ENCODE data around the gene ST8SIA6.
"Not testable (repeated sequence)": the region's sequence is repeated elsewhere in the genome, so short reads cannot be mapped to it uniquely, and the experiment has no call there.

Gene ST8SIA6

DNA sequence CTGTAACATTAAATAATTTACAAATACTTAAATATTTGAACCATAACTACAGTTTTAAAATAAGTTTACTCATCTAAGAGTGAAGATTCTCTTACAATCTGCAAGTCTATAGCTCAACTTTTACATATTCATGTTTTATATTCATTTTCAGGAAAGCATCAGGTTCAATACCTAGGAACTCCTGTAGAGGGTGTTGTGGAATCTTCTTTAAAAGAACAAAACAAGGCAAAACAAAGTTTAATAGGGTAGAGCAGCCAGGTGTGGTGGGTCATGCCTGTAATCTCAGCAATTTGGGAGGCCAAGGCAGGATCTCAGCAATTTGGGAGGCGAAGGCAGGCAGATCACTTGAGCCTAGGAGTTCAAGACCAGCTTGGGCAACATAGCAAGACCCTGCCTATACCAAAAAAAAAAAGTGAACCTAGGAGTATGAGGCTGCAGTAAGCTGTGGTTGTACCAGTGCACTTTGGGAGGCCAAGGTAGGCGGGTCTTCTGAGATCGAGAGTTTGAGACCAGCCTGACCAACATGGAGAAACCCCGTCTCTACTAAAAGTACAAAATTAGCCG is 45.1 kb downstream of the ST8SIA6 start:
- TF ChIP-seq, protein P1, sequence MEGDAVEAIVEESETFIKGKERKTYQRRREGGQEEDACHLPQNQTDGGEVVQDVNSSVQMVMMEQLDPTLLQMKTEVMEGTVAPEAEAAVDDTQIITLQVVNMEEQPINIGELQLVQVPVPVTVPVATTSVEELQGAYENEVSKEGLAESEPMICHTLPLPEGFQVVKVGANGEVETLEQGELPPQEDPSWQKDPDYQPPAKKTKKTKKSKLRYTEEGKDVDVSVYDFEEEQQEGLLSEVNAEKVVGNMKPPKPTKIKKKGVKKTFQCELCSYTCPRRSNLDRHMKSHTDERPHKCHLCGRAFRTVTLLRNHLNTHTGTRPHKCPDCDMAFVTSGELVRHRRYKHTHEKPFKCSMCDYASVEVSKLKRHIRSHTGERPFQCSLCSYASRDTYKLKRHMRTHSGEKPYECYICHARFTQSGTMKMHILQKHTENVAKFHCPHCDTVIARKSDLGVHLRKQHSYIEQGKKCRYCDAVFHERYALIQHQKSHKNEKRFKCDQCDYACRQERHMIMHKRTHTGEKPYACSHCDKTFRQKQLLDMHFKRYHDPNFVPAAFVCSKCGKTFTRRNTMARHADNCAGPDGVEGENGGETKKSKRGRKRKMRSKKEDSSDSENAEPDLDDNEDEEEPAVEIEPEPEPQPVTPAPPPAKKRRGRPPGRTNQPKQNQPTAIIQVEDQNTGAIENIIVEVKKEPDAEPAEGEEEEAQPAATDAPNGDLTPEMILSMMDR (IDR thresholded peaks at IDR 0.05; ENCODE audit: borderline replicate concordance, insufficient read depth, low read depth, low read length), result no peak

DNA sequence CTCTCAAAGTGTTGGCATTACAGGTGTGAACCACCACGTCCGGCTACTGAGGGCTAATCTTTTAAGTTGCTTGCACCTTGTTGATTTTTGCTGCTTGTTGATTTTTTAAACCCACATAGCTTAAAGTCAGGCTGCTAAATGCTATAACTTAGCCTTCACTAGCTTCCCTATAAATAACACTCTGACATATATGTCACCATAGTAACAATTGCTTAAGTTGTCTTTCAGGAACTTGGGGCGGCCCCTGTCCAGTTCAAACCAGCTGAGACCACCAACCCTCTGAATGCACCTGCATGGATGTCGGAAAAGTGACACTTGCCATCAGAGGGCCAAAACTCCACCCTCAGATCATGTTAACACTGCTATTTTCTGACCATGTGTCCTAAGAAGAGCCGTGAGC is 47.3 kb downstream of the ST8SIA6 start:
- TF ChIP-seq, protein P1 (IDR thresholded peaks at IDR 0.05; ENCODE audit: borderline replicate concordance, insufficient read depth, low read depth, low read length), result no peak
- H3K4me3 ChIP-seq (ENCODE audit: low read depth, low read length), result no peak overlapping the region

More for the DNA sequence above, 45.1 kb downstream of the ST8SIA6 start:
- no peak overlapping the region for H3K4me3 ChIP-seq (ENCODE audit: low read depth, low read length)

DNA sequence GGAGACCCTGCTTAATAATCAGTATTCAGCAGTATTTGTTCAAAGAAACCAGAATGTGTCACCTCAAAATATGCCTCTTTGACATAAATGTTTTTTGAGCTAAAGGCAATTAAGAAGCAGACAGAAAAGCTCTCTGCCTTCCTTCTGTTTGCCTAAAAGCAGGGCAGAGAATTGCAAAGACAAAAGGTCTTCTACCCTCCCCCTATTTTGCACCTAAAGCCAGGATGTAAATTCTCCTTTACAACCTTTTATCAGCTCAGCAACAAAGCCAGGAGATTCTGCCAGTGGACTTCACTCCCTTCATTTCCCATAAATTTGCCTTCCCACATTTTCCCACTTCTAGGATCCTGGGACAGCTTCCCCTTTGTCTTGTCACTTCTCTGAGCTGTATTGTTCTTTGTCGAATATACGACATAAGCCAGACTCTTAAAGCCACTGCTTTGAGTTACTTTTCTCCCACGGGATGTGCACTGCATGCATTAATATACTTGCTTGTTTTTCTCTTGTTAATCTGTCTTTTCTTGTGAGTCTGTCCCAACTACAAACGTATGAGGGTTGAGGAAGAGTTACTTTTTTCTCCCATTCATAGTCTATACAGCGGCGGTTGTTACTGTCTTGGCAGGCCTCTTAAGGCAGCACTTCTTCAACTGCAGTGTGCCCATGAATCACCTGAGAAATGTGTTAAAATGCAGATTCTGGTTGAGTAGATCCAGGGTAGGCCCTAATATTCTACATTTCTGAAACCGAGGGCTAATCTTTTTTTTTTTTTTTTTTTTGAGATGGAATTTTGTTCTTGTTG is 48.2 kb downstream of the ST8SIA6 start:
- H3K4me3 ChIP-seq (ENCODE audit: low read depth, low read length), result no peak overlapping the region
- TF ChIP-seq, protein P1 (IDR thresholded peaks at IDR 0.05; ENCODE audit: borderline replicate concordance, insufficient read depth, low read depth, low read length), result no peak

DNA sequence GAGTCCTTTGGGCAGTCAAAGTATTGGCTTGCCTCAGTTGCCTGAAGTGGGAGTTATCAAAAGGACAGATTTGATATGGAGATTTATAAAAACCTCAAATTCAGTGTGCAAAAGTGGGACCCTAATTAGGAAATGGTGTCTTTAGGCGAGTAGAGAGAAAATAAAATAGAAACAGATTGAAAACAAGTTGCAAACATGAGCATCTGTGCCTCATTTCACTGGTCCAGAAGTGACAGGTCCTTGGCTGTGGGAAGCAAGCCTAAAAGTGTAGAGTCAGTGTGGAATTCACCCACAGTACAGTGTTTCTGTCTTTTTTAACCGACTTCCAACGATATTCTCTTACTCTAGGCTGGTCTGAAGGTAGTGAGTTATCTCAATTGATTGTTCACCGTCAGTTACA is 51.2 kb downstream of the ST8SIA6 start:
- no peak overlapping the region for H3K4me3 ChIP-seq (ENCODE audit: low read depth, low read length)
- TF ChIP-seq, protein P1 (IDR thresholded peaks at IDR 0.05; ENCODE audit: borderline replicate concordance, insufficient read depth, low read depth, low read length), result no peak

DNA sequence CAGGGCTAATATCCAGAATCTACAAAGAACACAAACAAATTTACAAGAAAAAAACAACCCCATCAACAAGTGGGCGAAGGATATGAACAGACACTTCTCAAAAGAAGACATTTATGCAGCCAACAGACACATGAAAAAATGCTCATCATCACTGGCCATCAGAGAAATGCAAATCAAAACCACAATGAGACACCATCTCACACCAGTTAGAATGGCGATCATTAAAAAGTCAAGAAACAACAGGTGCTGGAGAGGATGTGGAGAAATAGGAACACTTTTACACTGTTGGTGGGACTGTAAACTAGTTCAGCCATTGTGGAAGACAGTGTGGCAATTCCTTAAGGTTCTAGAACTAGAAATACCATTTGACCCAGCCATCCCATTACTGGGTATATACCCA is 52.4 kb downstream of the ST8SIA6 start:
- not testable (repeated sequence) for H3K4me3 ChIP-seq (ENCODE audit: low read depth, low read length)

DNA sequence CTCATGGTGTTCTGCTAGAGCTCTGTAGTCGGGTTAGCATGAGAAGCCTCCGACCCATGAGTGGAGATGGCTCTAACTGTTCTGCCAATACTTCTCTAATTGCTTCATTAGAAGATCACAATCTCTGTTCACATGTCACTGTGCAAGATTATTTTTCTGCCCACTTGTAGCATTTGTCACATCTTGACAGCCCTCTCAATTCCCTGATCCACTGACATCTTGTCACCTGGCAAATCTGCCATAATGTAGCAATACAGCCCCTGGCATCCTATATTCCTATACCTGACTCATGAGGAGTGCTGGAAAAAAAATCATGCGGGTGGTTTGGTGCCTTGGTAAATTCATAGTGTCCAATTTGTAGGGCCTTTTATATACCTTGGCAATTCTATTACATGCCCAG is 58.4 kb downstream of the ST8SIA6 start:
- H3K4me3 ChIP-seq (ENCODE audit: low read depth, low read length), result no peak overlapping the region
- TF ChIP-seq, protein P1 (IDR thresholded peaks at IDR 0.05; ENCODE audit: borderline replicate concordance, insufficient read depth, low read depth, low read length), result no peak

DNA sequence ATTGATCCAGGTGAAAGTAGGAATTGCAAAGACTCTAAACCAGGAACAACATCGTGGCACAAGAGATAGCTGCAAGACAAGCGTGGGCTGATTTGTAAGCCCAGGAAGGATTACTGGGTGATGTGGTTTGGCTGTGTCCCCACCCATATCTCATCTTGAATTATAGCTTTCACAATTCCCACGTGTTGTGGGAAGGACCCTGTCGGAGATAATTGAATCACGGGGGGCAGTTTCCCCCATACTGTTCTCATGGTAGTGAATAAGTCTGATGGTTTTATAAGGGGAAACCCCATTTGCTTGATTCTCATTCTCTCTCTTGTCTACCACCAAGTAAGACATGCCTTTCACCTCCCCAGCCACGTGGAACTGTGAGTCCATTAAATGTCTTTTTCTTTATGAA is 59.5 kb downstream of the ST8SIA6 start:
- TF ChIP-seq, protein P1 (IDR thresholded peaks at IDR 0.05; ENCODE audit: borderline replicate concordance, insufficient read depth, low read depth, low read length), result no peak
- H3K4me3 ChIP-seq (ENCODE audit: low read depth, low read length), result no peak overlapping the region

All from GM12875 (cell line).